PC-9 (cell line): ENCODE data around the gene MAGI2.

Source experiments
- EZH2 ChIP-seq: fragments of 200-600 bp; sonication (generic); IDR thresholded peaks from 2 replicates; pipeline ENCODE4 v1.8.0; 2017; ENCODE audit warnings: antibody characterized with exemption, low read depth
- TF ChIP-seq, protein P1 (sequence below): fragments of 200-600 bp; sonication (generic); conservative IDR thresholded peaks from 2 replicates; pipeline ENCODE4 v1.6.1; 2017; ENCODE audit warnings: mixed run types, antibody characterized with exemption, mild to moderate bottlenecking, moderate library complexity

DNA sequence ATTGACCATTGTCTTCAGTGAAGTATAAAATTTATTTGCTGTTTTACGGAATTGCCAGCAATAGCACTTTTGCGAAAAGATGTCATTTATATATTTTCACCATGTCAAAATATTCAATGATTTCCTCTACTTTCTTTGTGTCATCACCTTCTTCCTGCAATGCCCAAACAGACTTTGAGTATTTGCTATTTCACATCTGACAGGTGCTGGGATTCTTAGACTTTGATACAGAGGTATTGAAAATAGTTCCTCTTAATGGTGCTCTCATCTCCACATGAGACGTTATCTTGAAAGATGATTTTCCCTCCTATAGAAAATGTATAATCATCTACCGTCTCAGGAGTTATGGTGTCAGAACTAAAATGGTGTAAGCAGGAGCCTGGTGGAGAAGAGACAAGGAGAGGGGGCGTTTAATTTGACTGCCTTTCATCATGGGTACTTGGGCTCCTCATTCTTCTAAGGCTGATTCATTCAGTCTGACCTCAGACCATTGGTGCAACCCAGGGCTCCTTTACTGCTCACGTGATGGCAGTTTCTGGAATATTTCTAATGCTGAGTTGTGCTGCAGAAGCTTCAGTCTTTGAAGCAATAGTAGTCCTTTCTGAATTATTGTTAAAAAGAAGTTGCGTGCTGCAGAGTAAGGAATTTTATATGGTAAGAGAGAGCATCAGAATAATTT lies 1250.3 kb downstream of the MAGI2 start:
- TF ChIP-seq EZH2 = no peak
- TF ChIP-seq, protein P1, sequence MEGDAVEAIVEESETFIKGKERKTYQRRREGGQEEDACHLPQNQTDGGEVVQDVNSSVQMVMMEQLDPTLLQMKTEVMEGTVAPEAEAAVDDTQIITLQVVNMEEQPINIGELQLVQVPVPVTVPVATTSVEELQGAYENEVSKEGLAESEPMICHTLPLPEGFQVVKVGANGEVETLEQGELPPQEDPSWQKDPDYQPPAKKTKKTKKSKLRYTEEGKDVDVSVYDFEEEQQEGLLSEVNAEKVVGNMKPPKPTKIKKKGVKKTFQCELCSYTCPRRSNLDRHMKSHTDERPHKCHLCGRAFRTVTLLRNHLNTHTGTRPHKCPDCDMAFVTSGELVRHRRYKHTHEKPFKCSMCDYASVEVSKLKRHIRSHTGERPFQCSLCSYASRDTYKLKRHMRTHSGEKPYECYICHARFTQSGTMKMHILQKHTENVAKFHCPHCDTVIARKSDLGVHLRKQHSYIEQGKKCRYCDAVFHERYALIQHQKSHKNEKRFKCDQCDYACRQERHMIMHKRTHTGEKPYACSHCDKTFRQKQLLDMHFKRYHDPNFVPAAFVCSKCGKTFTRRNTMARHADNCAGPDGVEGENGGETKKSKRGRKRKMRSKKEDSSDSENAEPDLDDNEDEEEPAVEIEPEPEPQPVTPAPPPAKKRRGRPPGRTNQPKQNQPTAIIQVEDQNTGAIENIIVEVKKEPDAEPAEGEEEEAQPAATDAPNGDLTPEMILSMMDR = no peak
